Stimulated activated CD8-positive, alpha-beta memory T cell treated with anti-CD3 and anti-CD28 coated beads, Interleukin-4, amount 100 ng/mL, for 24 hours (primary cell): Measurements from ENCODE around the gene ZGPAT.

Experiments
- DNase-seq: peaks from one replicate; pipeline ENCODE4 v3.0.0-alpha.2; 2020; ENCODE audit warnings: low read depth

ZGPAT gene

GRCh38 chr20:63783970-63784369 lies 76.1 kb downstream of the ZGPAT start:
- DNase-seq = no peak

DNA sequence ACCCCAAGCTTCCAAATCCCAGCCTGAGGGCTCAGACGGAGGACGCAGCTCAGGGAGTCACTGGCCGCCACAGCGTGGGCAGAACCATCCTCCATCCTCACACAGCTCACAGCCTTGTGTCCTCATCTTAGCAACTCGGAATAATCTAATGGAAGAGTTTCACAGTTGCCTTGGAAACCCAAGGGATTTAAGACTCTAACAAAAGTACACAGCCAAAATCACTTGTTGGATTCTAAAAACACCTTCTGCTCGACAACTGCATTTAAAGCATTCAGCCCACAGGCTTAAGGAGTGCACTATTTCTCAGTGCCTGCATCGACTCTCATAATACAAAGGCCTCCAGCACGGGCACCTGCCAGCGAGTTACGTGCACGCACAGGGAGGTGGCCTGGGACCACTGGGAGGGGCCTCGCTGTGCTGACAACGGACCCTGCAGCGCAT lies 77.9 kb downstream of the ZGPAT start:
- no peak for DNase-seq
